GM12878 (cell line): ENCODE data around the gene INHBB. TPM values are rescaled to one million over a fixed set of nuclear protein-coding genes. Genes with fewer than 3 reads are reported as not detected.

Experiments
- ATAC-seq: fragments of 200-7000 bp; cut with Tn5 transposase; 3 replicates; pipeline ENCODE4 v1.9.1; 2020; ENCODE audit warnings: mild to moderate bottlenecking, moderate library complexity
- BruUV-seq: library from RNA; stranded (reverse); fragments of 400-500 nt; replicated peaks from 2 replicates; lab custom pipeline; 2021; lab: Mats Ljungman, UMichigan
- CTCF ChIA-PET: fragments of 300-600 bp; sonication (Branson Sonifier 250); formaldehyde crosslinking; extraction: SDS; loops from one replicate; lab custom pipeline; 2021; ENCODE audit warnings: inconsistent platforms; lab: Yijun Ruan, JAX
- POLR2A ChIA-PET: fragments of 350-600 bp; formaldehyde crosslinking; extraction: SDS; loops from one replicate; lab custom pipeline; 2021; ENCODE audit warnings: inconsistent platforms; lab: Charles Lee
- RAD21 ChIA-PET: fragments of 300-600 bp; sonication (Branson Sonifier 250); formaldehyde crosslinking; loops from one replicate; lab custom pipeline; 2023; ENCODE audit warnings: antibody characterized with exemption; ENCODE audit not compliant: unreplicated experiment; lab: Charles Lee
- SMC1A ChIA-PET: fragments of 300-600 bp; sonication (Branson Sonifier 250); formaldehyde crosslinking; loops from one replicate; lab custom pipeline; 2023; ENCODE audit not compliant: unreplicated experiment, uncharacterized antibody; lab: Charles Lee
- DNase-seq: peaks from one replicate; pipeline ENCODE4 v3.0.0-alpha.2; 2011; ENCODE audit warnings: low read depth, low spot score
- FAIRE-seq: peaks from 3 replicates; lab custom pipeline; 2011; peaks lifted over from hg19 to GRCh38; lab: Jason Lieb, UNC
- H2AFZ ChIP-seq: 2 replicates; pipeline ENCODE4 v1.6.0; 2011; ENCODE audit warnings: low read depth, low read length, control low read depth; ENCODE audit not compliant: control insufficient read depth
- H3K27ac ChIP-seq: 2 replicates; pipeline ENCODE4 v1.5.1; 2011; ENCODE audit warnings: control low read depth; ENCODE audit not compliant: control insufficient read depth, insufficient read depth
- H3K27me3 ChIP-seq, 2 experiments: replicated peaks in 1 of 2; 2 replicates each; pipeline versions ENCODE4 v1.6.0 to v1.6.1; 2011; ENCODE audit warnings: low read length in 1 of 2; ENCODE audit not compliant: control insufficient read depth in 2 of 2, insufficient read depth in 2 of 2
- H3K36me3 ChIP-seq, 2 experiments: 2 replicates each; pipeline ENCODE4 v1.5.1; 2011; ENCODE audit warnings: low read length in 1 of 2; ENCODE audit not compliant: control insufficient read depth in 2 of 2, insufficient read depth in 2 of 2
- H3K4me1 ChIP-seq: 2 replicates; pipeline ENCODE4 v1.6.1; 2011; ENCODE audit warnings: mild to moderate bottlenecking, low read length, moderate library complexity, mixed read lengths; ENCODE audit not compliant: control insufficient read depth, insufficient read depth
- H3K4me2 ChIP-seq: 2 replicates; pipeline ENCODE4 v1.6.0; 2011; ENCODE audit warnings: control low read depth; ENCODE audit not compliant: control insufficient read depth, insufficient read depth
- H3K4me3 ChIP-seq: fragments of 200-600 bp; sonication (generic); 2 replicates; pipeline ENCODE4 v1.5.1; 2016
- H3K79me2 ChIP-seq: 2 replicates; pipeline ENCODE4 v1.6.0; 2011; ENCODE audit warnings: low read length; ENCODE audit not compliant: control insufficient read depth, insufficient read depth
- H3K9ac ChIP-seq: 2 replicates; pipeline ENCODE4 v1.8.0; 2011; ENCODE audit warnings: low read length, control low read depth, mixed read lengths; ENCODE audit not compliant: control insufficient read depth, insufficient read depth
- H3K9me3 ChIP-seq: replicated peaks from 3 replicates; pipeline ENCODE4 v1.5.1; 2011; ENCODE audit warnings: mild to moderate bottlenecking, low read length; ENCODE audit not compliant: control insufficient read depth, insufficient read depth
- H4K20me1 ChIP-seq: 2 replicates; pipeline ENCODE4 v1.6.0; 2011; ENCODE audit not compliant: control insufficient read depth, insufficient read depth
- BACH1 ChIP-seq: fragments of 450-650 bp; IDR thresholded peaks from 2 replicates; pipeline ENCODE4 v1.6.1; 2017; ENCODE audit warnings: mild to moderate bottlenecking, borderline replicate concordance
- BRCA1 ChIP-seq: IDR thresholded peaks from 2 replicates; pipeline ENCODE4 v1.6.1; 2011; ENCODE audit warnings: low read depth, low read length, improper control_type of control experiment
- CEBPB ChIP-seq, 2 experiments: fragments of 150-350 bp in 1 of 2; IDR thresholded peaks; 2 replicates each; pipeline ENCODE4 v1.6.1; 2012 to 2014; ENCODE audit warnings: low read depth in 2 of 2, low read length in 2 of 2, borderline replicate concordance in 1 of 2, inconsistent platforms in 1 of 2
- ETV6 ChIP-seq, 2 experiments: fragments of 450-650 bp in 1 of 2; IDR thresholded peaks in 1 of 2; conservative IDR thresholded peaks in 1 of 2; 2 replicates each; pipeline ENCODE4 v1.6.1; 2014; ENCODE audit warnings: antibody characterized with exemption in 1 of 2, borderline replicate concordance in 1 of 2, low read depth in 1 of 2, mild to moderate bottlenecking in 1 of 2, moderate library complexity in 1 of 2
- FOS ChIP-seq: IDR thresholded peaks from 3 replicates; pipeline ENCODE4 v1.6.1; 2011; ENCODE audit warnings: borderline replicate concordance; ENCODE audit not compliant: insufficient read length; ENCODE audit errors: extremely low read depth
- IRF3 ChIP-seq: fragments of 450-650 bp; IDR thresholded peaks from 2 replicates; pipeline ENCODE4 v1.6.1; 2014; ENCODE audit warnings: mild to moderate bottlenecking
- JUNB ChIP-seq: IDR thresholded peaks from 2 replicates; pipeline ENCODE4 v1.6.1; 2016; ENCODE audit warnings: antibody characterized with exemption, mild to moderate bottlenecking
- KDM1A ChIP-seq: fragments of 200-600 bp; sonication (generic); IDR thresholded peaks from 2 replicates; pipeline ENCODE4 v1.6.1; 2016; ENCODE audit warnings: borderline replicate concordance
- MLLT1 ChIP-seq: fragments of 450-650 bp; IDR thresholded peaks from 2 replicates; pipeline ENCODE4 v1.6.1; 2016; ENCODE audit warnings: mild to moderate bottlenecking
- NFYB ChIP-seq: IDR thresholded peaks from 2 replicates; pipeline ENCODE4 v1.6.1; 2011; ENCODE audit warnings: low read depth, mild to moderate bottlenecking, low read length, improper control_type of control experiment, moderate library complexity; ENCODE audit not compliant: insufficient read depth
- PML ChIP-seq: IDR thresholded peaks from 2 replicates; pipeline ENCODE4 v1.6.1; 2012; ENCODE audit warnings: low read length, inconsistent platforms
- SKIL ChIP-seq: fragments of 450-650 bp; IDR thresholded peaks from 2 replicates; pipeline ENCODE4 v1.6.1; 2017; ENCODE audit warnings: mild to moderate bottlenecking, low read depth, inconsistent platforms; ENCODE audit not compliant: poor library complexity, severe bottlenecking
- TAF1 ChIP-seq: IDR thresholded peaks from 2 replicates; pipeline ENCODE4 v1.6.1; 2011; ENCODE audit warnings: mild to moderate bottlenecking, low read depth, low read length, borderline replicate concordance
- YBX1 ChIP-seq: fragments of 450-650 bp; IDR thresholded peaks from 2 replicates; pipeline ENCODE4 v1.6.1; 2016; ENCODE audit warnings: antibody characterized with exemption
- ZBED1 ChIP-seq: IDR thresholded peaks from 2 replicates; pipeline ENCODE4 v1.6.1; 2016; ENCODE audit warnings: borderline replicate concordance
- whole genome bisulfite sequencing: methylation state at CpG from one replicate; pipeline ENCODE4 v1.1.6; 2016; ENCODE audit warnings: low lambda C conversion rate; ENCODE audit not compliant: insufficient replicate concordance, insufficient coverage; ENCODE audit errors: missing lambda C conversion rate; 5-methylcytosine and 5-hydroxymethylcytosine counted together
- in situ Hi-C: fragments of 300-500 bp; cut with MboI; formaldehyde crosslinking; loops from 9 replicates; pipeline ENCODE4 v1.14.3; 2018; ENCODE audit warnings: mixed read lengths
- intact Hi-C: fragments of 100-400 bp; cut with micrococcal nuclease; formaldehyde crosslinking; loops from one replicate; pipeline ENCODE4 v1.14.2; 2022; ENCODE audit not compliant: unreplicated experiment
- polyA plus RNA-seq, 11 experiments: library from polyadenylated mRNA; depleted of rRNA in 4 of 11; unstranded in 6 of 11; stranded (reverse) in 5 of 11; fragments of >200 nt; fragmentation: Nextera tagmentation in 4 of 11; fragmentation: Illumina TruSeq in 1 of 11; extraction: Ambion mirVana in 4 of 11; extraction: Trizol in 1 of 11; gene quantifications; 1 replicate in 1 of 11; 2 replicates in 10 of 11; pipeline versions ENCODE4 v1.2.1 to v1.2.3, GENCODE V29; 2011 to 2016; ENCODE audit warnings: inconsistent platforms in 2 of 11, missing spikeins in 2 of 11, low read depth in 1 of 11
- total RNA-seq, 4 experiments: library from RNA; depleted of rRNA in 3 of 4; stranded (reverse); fragments of >200 nt in 3 of 4; fragmentation: Illumina TruSeq in 1 of 4; extraction: Trizol in 1 of 4; gene quantifications; 2 replicates each; pipeline versions ENCODE4 v1.2.1 to v1.2.3, GENCODE V29; 2013 to 2021
- TF ChIP-seq, protein P1 (sequence below): IDR thresholded peaks from 2 replicates; pipeline ENCODE4 v1.6.1; 2012; ENCODE audit warnings: low read depth, low read length, improper control_type of control experiment
- TF ChIP-seq, protein P2 (sequence below): fragments of 450-650 bp; IDR thresholded peaks from 2 replicates; pipeline ENCODE4 v1.6.1; 2017; ENCODE audit warnings: antibody characterized with exemption, mild to moderate bottlenecking, moderate library complexity

The INHBB gene
- total and polyA plus RNA-seq, 10 of the 15 experiments (the other 5 are each of a cell fraction or from before 2014, with no cell fraction given): 0.05 TPM; not detected in 9

DNA sequence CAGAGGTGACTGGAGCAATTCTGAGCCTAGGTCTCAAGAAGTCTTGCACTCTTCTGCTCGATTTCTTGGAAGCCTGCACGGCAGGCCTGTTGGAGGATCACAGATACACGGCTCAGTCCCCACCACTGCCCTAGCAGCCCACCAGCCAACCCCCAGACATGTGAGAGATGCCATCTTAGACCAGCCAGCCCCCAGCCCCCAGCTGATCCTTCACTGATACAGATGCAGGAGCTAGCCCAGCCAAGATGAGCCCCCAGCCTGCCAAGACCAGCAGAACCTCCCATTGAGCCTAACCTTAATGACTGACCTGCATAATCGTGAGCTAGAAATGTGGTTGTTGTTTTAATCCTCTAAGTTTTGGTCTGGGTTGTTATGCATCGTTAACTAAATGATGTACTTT is 47.5 kb downstream of the INHBB start:
- ATAC-seq: no peak
- Histone ChIP-seq H3K9ac (no peak overlapping the region), H3K4me2 (no peak overlapping the region), H3K79me2 (no peaks in the 10 kb centered on the region), H2AFZ (no peak overlapping the region), H3K27me3 (no peaks in the 10 kb centered on the region; a peak in 2 of 4 replicates), H3K4me1 (no peaks in the 10 kb centered on the region), H3K4me3 (no peak overlapping the region), H3K9me3 (no peaks in the 10 kb centered on the region; the same call in 2 of the 3 replicates), H3K27ac (no peak overlapping the region), H4K20me1 (no peaks in the 10 kb centered on the region), H3K36me3 (no peaks in the 10 kb centered on the region)
- no TSS peak for BruUV-seq
- DNase-seq: no peak
- WGBS: 23% methylated on average over 5 of the region's 5 CpGs
- in situ Hi-C loops (no loop called here), intact Hi-C loops (no loop called here)
- CTCF ChIA-PET: no interaction called here
- no peak for FAIRE-seq
- SMC1A ChIA-PET: no interaction called here
- RAD21 ChIA-PET: no interaction called here
- POLR2A ChIA-PET: no interaction called here
- TF ChIP-seq MLLT1 (no peak), FOS (no peak), BRCA1 (no peak), NFYB (no peak), SKIL (no peak), IRF3 (no peak), YBX1 (no peak), CEBPB (IDR thresholded peaks at IDR 0.05; ENCODE audit: borderline replicate concordance in 1 of 2, low read depth in 2 of 2, low read length in 2 of 2) (no peak), KDM1A (no peak), TAF1 (no peak), BACH1 (no peak), PML (no peak), ETV6 (conservative IDR thresholded peaks at IDR 0.05 in 1 of 2, IDR thresholded peaks at IDR 0.05 in 1 of 2; ENCODE audit: borderline replicate concordance in 1 of 2, low read depth in 1 of 2) (no peak), JUNB (no peak), ZBED1 (no peak)
- TF ChIP-seq, protein P1, sequence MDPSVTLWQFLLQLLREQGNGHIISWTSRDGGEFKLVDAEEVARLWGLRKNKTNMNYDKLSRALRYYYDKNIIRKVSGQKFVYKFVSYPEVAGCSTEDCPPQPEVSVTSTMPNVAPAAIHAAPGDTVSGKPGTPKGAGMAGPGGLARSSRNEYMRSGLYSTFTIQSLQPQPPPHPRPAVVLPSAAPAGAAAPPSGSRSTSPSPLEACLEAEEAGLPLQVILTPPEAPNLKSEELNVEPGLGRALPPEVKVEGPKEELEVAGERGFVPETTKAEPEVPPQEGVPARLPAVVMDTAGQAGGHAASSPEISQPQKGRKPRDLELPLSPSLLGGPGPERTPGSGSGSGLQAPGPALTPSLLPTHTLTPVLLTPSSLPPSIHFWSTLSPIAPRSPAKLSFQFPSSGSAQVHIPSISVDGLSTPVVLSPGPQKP: no peak
- TF ChIP-seq, protein P2, sequence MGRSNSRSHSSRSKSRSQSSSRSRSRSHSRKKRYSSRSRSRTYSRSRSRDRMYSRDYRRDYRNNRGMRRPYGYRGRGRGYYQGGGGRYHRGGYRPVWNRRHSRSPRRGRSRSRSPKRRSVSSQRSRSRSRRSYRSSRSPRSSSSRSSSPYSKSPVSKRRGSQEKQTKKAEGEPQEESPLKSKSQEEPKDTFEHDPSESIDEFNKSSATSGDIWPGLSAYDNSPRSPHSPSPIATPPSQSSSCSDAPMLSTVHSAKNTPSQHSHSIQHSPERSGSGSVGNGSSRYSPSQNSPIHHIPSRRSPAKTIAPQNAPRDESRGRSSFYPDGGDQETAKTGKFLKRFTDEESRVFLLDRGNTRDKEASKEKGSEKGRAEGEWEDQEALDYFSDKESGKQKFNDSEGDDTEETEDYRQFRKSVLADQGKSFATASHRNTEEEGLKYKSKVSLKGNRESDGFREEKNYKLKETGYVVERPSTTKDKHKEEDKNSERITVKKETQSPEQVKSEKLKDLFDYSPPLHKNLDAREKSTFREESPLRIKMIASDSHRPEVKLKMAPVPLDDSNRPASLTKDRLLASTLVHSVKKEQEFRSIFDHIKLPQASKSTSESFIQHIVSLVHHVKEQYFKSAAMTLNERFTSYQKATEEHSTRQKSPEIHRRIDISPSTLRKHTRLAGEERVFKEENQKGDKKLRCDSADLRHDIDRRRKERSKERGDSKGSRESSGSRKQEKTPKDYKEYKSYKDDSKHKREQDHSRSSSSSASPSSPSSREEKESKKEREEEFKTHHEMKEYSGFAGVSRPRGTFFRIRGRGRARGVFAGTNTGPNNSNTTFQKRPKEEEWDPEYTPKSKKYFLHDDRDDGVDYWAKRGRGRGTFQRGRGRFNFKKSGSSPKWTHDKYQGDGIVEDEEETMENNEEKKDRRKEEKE: no peak
